SH-SY5Y (cell line): ENCODE data around the gene KIAA1614.

Experiments
- GATA2 ChIP-seq: IDR thresholded peaks from 2 replicates; pipeline ENCODE4 v1.6.1; 2011; ENCODE audit warnings: mild to moderate bottlenecking, low read depth, low read length
- GATA3 ChIP-seq: IDR thresholded peaks from 2 replicates; pipeline ENCODE4 v1.6.1; 2011; ENCODE audit warnings: low read depth, mild to moderate bottlenecking, low read length, moderate library complexity

KIAA1614 gene

GRCh38 chr1:180939073-180939710, 26.5 kb downstream of the KIAA1614 start:
- no peak for TF ChIP-seq GATA3
- no peak for TF ChIP-seq GATA2

DNA sequence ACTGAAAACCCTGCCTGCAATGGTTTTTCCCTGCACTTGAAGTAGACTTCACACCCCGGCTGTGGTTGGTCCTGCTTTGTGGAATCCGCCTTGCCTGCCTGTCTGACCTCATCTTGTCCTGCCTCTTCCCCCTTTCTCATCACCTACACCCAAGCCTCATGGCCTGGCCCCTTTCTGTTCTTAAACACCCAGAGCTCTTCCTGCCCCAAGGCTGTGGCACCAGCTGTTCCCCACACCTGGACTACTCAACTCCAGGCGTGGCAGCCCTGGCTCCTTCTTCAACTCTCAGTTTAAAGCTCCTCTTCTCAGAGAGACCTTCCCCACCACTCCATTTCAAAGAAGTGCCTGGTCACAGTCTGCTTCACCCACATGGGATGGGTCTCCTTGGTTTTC, 27.0 kb downstream of the KIAA1614 start:
- TF ChIP-seq GATA3: no peak

GRCh38 chr1:180940445-180940844, 27.7 kb downstream of the KIAA1614 start:
- TF ChIP-seq GATA2 (no peak), GATA3 (no peak)

- TF ChIP-seq GATA3: no peak
- TF ChIP-seq GATA2: no peak
Observed at GRCh38 chr1:180941518-180942275, 29.0 kb downstream of the KIAA1614 start.

GRCh38 chr1:180945151-180945550, 32.5 kb downstream of the KIAA1614 start:
- TF ChIP-seq GATA3: no peak
- TF ChIP-seq GATA2: no peak

- TF ChIP-seq GATA3: no peak
- no peak for TF ChIP-seq GATA2
Observed at GRCh38 chr1:180945551-180945950, 32.9 kb downstream of the KIAA1614 start.

GRCh38 chr1:180946056-180946455, 33.4 kb downstream of the KIAA1614 start:
- TF ChIP-seq GATA3 (no peak), GATA2 (no peak)

DNA sequence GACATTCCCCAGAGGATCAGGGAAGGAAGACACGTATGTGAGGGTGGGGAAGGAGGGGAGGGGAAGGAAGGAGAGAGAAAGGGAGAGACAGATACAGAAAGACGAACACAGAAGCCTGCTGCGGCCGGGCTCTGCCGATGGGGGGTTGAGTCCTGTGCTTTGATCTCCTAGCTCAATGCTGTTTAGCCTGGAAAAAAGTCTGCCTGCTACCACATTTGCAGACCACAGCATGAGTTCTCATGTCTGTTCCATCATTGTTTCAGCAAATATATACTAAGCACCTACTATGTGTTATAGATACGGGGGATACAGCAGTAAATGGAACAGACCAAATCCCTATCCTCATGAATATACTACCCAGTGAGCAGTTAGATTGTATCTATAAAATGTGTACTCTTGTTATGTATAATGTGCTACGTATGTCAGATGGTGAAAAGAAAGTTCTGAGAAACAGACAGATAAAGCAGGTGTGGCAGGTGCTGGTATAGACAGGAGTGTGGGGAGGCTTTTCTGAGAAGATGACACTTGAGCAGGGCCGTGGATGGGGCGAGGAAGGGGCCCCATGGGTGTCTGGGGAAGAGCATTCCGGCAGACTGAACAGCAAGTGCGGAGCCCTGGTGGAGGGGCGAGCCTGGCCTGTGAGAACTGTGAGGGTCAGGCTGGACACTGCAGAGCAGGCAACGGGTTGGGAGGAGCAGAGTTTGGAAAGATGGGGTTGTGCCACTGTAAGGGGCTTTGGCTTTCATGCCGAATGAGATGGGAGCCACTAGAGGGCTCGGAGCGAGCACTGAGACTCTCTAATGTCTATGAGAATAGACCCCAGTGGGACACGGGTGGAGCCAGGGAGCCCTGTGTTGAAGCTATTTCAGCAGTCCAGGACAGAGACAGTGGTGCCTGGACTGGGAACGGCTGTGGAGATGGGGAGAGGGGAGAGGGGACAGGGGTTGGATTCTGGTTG, 34.1 kb downstream of the KIAA1614 start:
- TF ChIP-seq GATA3: no peak
- TF ChIP-seq GATA2: no peak

DNA sequence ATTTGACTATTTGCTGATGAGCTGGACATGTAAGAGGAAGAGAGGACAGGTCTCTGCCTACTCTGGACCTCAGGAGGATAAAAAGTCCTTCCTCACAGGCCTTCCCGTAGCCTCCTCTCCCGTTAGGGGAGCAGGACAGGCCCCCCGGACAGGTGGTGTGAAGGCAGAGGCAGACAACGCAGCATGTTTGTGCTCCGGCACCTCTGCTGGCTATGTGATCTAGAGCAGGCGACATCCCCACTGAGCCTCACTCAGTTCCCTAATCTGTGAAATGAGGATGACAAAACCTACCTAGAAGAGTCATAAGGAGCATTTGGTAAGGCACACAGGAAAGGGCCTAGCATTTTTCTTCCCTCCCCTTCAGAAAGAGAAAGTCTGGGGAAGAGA, 34.8 kb downstream of the KIAA1614 start:
- TF ChIP-seq GATA3 (no peak), GATA2 (no peak)

GRCh38 chr1:180947901-180948640, 35.4 kb downstream of the KIAA1614 start:
- no peak for TF ChIP-seq GATA3
- TF ChIP-seq GATA2: no peak

DNA sequence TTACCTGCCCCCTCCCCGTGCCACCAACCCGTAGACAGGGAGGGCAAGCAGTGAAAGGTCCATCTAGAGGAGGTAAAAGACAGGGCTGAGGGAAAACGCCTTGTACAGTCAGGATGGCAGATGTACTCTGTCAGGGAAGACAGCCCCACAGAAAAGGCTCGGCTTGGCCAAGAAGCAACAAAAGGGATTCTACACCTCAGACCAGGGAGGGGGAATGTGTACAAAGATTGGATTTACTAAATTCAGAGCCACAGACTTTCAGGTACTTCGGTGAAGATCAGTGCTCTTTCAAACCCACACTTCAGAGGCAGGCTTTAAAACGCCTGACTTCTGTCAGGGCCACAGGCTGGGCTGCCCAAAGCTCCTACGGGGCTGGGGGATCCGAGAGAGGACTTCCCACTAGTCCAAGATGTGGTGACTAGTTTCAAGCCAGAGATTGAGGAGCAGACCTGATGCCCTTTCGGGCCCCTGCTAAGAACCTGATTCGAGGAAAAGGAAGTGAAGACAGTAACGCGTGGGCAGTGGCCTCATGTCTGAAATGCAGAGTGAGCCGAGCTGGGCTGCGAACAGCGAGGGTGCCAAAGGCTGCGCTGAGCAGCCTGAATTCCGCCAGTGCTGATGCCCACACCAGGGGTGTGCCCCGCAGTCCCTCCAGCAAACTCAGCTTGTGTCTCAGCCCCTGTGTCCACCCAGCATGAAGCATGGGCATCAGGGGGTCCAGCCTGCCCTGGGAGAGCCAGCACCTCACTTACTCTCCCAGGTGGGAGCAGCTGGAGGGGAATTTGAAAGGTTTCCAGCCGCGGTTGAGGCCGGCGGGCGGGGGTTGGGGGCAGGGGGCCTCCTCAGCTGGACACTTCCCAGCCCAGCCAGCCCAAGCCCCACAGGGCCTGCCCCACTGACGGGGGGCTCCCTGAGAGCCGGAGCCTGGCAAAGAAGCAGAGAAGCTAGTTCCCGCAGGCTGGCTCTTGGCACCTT, 36.2 kb downstream of the KIAA1614 start:
- TF ChIP-seq GATA2 (no peak), GATA3 (no peak)

DNA sequence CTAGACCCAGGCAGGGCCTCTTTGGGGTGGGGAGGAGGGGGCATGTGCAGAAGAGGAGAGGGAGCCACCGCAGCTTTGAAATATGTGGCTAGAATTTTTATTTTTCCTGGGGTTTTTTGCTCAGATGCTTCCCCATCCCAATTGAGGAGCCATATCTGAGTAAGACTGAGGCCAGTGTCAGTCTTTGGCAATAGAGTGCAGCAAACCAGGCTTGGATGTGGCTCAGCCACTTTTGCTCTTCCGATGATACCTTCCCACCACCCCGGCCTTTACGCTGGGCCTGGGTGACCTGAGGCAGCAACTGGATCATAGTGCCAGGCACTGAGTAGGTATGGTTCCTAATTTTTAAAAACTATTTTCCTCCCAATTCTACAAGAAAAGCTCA, 36.9 kb downstream of the KIAA1614 start:
- TF ChIP-seq GATA2: no peak
- TF ChIP-seq GATA3: no peak

DNA sequence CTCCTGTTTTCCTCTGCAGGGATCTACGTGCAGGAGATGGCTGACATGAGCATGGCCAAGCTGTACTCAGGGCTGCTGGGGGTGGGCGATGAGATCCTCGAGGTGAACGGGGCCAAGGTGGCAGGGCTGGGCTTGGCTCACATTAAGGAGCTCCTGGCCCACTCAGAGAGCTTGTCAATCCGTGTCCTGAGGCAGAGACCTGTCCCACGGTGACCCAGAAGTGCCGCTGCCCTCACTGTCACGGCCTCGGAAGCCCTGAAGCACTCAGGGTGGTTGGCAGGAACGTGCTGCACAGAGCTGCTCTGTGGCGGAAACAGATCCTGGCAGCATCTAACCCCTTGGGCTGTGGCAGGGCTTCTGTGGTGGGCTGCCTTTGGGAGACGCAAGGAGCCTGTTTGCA, 37.6 kb downstream of the KIAA1614 start:
- no peak for TF ChIP-seq GATA3
- TF ChIP-seq GATA2: no peak
